ENCODE measurements around the gene CISD3. TPM values are rescaled to one million over a fixed set of nuclear protein-coding genes. Genes with fewer than 3 reads are reported as not detected.

Gene CISD3
- total RNA-seq, 2 experiments from 2014 or later: 43.2 to 44.2 TPM

DNA sequence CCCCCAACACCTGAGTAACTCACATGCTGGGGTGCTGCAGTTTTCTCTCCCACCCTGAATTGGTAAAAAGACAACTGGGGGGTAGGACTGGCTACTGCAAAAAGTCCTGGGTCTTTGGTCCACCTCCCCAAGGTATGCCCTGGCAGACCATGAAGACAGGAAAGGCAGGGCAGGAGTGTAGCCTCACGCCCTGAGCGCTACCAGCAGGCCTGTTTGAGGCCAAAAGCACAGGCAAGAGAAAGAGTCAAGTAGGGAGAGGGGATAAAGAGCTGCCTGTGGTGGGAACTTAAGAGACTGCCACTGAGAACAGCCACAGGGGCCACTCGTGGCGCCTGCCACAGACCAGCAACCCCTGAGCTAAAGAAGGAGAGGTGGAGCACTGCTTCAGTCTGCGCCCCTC lies 36.2 kb downstream of the CISD3 start:
- POLR2A ChIA-PET: interaction anchor here (0.6 kb wide), 1 partner anchor 167 kb away, joined by 3 read pairs; no protein-coding TSS in a partner anchor
- no peak overlapping the region for H3K27ac Mint-ChIP-seq
- no peak for DNase-seq

DNA sequence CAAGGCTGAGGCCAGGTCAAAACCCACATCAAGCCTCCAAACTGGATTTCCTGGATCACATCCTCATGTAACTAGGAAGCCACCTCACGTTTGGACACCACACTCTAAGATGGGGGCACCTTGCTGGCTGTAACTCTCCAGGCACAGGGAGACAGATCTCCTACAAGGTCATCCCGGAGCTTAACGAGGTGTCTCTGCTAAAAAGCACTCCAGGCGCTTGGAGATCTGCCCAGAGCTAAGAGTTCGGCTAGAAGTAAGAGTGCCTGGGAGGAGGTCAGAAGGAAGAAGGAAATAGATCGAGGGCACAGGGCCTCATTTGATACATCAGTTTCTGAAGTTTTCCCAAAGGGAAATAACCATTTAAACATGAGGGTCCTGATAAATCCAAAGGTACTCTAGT lies 38.3 kb downstream of the CISD3 start:
- POLR2A ChIA-PET: interaction anchor here (1.4 to 1.7 kb wide), 2 partner anchors 11 to 47 kb away, joined by 4 to 5 read pairs; no protein-coding TSS in a partner anchor
- intact Hi-C loops (cut with micrococcal nuclease): no loop called here
- ATAC-seq (no peak), DNase-seq (no peak)
- Mint-ChIP-seq H3K9me3 (no peaks in the 10 kb centered on the region), H3K4me1 (ENCODE audit: low read depth) (no peaks in the 10 kb centered on the region), H3K27me3 (no peaks in the 10 kb centered on the region), H3K27ac (peak overlapping the region; percentile 36), H3K4me3 (no peak overlapping the region), H3K36me3 (ENCODE audit: low read depth) (peaks cover 39% of the 10 kb centered on the region)
- CTCF ChIA-PET: interaction anchor here (1.2 kb wide), 1 partner anchor 14 kb away, joined by 3 read pairs; no protein-coding TSS in a partner anchor
- TF ChIP-seq, protein P1, sequence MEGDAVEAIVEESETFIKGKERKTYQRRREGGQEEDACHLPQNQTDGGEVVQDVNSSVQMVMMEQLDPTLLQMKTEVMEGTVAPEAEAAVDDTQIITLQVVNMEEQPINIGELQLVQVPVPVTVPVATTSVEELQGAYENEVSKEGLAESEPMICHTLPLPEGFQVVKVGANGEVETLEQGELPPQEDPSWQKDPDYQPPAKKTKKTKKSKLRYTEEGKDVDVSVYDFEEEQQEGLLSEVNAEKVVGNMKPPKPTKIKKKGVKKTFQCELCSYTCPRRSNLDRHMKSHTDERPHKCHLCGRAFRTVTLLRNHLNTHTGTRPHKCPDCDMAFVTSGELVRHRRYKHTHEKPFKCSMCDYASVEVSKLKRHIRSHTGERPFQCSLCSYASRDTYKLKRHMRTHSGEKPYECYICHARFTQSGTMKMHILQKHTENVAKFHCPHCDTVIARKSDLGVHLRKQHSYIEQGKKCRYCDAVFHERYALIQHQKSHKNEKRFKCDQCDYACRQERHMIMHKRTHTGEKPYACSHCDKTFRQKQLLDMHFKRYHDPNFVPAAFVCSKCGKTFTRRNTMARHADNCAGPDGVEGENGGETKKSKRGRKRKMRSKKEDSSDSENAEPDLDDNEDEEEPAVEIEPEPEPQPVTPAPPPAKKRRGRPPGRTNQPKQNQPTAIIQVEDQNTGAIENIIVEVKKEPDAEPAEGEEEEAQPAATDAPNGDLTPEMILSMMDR (IDR thresholded peaks at IDR 0.05): no peak

More for the DNA sequence above, 36.2 kb downstream of the CISD3 start:
- H3K27me3 Mint-ChIP-seq: no peaks in the 10 kb centered on the region
- CTCF ChIA-PET: no interaction called here
- peaks cover 44% of the 10 kb centered on the region for H3K36me3 Mint-ChIP-seq (ENCODE audit: low read depth)
- H3K9me3 Mint-ChIP-seq: no peaks in the 10 kb centered on the region
- TF ChIP-seq, protein P1 (IDR thresholded peaks at IDR 0.05): no peak
- peaks cover 4% of the 10 kb centered on the region for H3K4me1 Mint-ChIP-seq (ENCODE audit: low read depth)
- no peak overlapping the region for H3K4me3 Mint-ChIP-seq
- ATAC-seq: no peak
- intact Hi-C loops (cut with micrococcal nuclease): no loop called here

DNA sequence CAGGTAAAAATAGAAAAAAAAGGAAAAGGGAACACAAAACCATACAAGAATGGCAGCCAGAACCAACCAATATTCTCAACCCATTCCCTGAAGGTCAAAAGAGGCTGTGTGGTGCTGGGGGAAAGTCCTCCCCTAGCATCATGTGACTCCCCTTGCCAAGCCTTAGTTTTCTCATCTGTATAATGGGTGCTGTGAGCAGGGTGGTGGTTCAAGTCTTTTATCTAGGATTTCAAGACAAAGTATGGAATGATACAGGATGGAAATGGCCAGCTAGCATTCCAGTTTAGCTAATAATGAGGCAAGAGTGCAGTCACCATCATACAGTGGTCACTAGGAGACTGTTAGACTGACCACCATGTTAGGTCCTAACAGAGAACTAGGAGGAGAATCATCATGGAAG lies 43.1 kb downstream of the CISD3 start:
- ATAC-seq: no peak
- peaks cover 30% of the 10 kb centered on the region for H3K36me3 Mint-ChIP-seq (ENCODE audit: low read depth)
- no peaks in the 10 kb centered on the region for H3K4me1 Mint-ChIP-seq (ENCODE audit: low read depth)
- H3K27me3 Mint-ChIP-seq: no peaks in the 10 kb centered on the region
- POLR2A ChIA-PET: no interaction called here
- no peak overlapping the region for H3K27ac Mint-ChIP-seq
- TF ChIP-seq, protein P1 (IDR thresholded peaks at IDR 0.05): no peak
- CTCF ChIA-PET: no interaction called here
- intact Hi-C loops (cut with micrococcal nuclease): no loop called here
- no peaks in the 10 kb centered on the region for H3K9me3 Mint-ChIP-seq
- H3K4me3 Mint-ChIP-seq: no peak overlapping the region
- no peak for DNase-seq

DNA sequence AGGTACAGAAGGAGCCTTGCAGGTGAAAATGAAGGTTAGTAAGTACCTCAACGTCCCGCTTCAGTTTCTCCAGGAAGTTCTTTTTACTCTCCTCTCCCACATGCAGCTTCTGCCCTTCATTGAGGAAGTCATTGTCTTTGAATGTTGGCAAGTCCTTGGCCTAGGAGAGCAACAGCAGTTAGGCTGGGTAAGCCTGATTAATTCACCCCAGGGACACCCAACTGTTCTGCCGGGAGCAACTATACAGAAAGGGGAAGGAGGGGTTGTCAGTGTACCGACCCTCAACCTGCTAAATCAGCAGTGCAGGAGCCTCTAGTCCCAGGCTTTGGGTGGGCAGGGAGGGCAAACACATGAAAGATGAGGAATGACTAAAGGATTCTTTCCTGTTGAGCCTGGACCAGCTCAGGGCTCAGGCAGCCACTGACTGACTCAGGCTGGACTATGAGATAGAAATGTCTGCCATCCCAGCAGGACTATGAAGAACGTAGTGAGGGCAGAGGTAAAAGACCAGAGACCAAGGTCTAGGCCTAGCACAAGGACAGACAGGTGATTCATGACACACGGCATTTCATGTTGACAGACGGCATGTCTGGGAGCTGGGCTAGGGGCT lies 47.6 kb downstream of the CISD3 start:
- Mint-ChIP-seq H3K27me3 (no peaks in the 10 kb centered on the region), H3K4me1 (ENCODE audit: low read depth) (no peaks in the 10 kb centered on the region), H3K4me3 (no peak overlapping the region), H3K9me3 (no peaks in the 10 kb centered on the region), H3K27ac (no peak overlapping the region), H3K36me3 (ENCODE audit: low read depth) (peaks cover 31% of the 10 kb centered on the region)
- ATAC-seq (no peak), DNase-seq (no peak)
- TF ChIP-seq, protein P1 (IDR thresholded peaks at IDR 0.05): no peak
- ChIA-PET CTCF (no interaction called here), POLR2A (no interaction called here)
- intact Hi-C loops (cut with micrococcal nuclease): no loop called here

DNA sequence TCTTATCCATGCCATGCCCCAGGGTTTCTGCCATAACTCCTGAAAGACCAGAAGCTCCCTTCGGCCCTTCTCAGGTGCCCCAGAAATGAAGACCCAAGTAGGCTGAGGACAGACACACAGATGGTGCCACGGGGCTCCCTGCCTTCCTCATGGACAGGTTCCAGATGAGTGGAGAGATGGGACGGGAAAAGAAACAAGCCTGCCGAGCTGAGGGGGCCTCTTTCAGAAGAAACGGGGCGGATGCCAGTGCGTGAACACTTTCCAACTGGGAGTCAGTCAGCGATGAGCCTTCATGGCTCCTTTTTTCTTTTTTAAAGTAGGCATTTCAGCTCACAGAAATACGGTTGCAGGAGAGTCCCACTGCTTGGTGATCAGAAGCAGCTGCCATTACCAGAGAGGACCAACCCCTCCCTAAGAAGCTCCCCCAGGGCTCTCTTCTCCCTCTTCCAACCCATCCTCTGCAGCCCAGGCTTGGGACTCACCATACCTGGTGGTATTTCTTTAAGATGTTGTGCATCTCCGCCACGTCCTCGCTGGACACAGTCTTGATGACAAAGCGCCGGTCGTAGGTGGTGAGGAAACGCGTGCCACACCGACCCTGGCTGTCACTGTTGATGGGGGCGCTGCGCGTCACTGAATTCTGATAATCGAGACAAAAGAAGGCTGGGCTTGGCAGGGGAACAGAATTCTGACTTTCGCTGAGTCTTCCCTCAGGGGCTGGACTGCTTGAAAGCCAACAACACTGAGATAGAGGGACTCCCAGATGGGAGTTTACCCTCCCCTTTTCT lies 50.0 kb downstream of the CISD3 start:
- Mint-ChIP-seq H3K27ac (no peak overlapping the region), H3K9me3 (no peaks in the 10 kb centered on the region), H3K27me3 (no peaks in the 10 kb centered on the region), H3K4me1 (ENCODE audit: low read depth) (no peaks in the 10 kb centered on the region), H3K36me3 (ENCODE audit: low read depth) (peaks cover 28% of the 10 kb centered on the region), H3K4me3 (no peak overlapping the region)
- ATAC-seq (no peak), DNase-seq (no peak)
- ChIA-PET POLR2A (interaction anchor here (0.9 to 1.6 kb wide), 3 partner anchors 8 to 18 kb away, joined by 3 to 5 read pairs (median 5); no protein-coding TSS in a partner anchor), CTCF (no interaction called here)
- TF ChIP-seq, protein P1 (IDR thresholded peaks at IDR 0.05): no peak
- intact Hi-C loops (cut with micrococcal nuclease): no loop called here

Data from activated CD8-positive, alpha-beta T cell treated with anti-CD3 and anti-CD28 coated beads for 36 hours (primary cell).